ENCODE data around the gene TMEM101.
"Not testable (repeated sequence)": the region's sequence is repeated elsewhere in the genome, so short reads cannot be mapped to it uniquely, and the experiment has no call there.

The TMEM101 gene

GRCh38 chr17:44000871-44001460, 13.8 kb downstream of the TMEM101 start:
- Histone ChIP-seq H3K27me3 (ENCODE audit: control insufficient read depth, insufficient read depth, low read length, poor library complexity, severe bottlenecking) (peaks cover 35% of the 10 kb centered on the region), H3K27ac (ENCODE audit: insufficient read depth, low read depth, low read length, poor library complexity, severe bottlenecking) (no peak overlapping the region), H3K4me1 (ENCODE audit: control insufficient read depth, insufficient read depth, low read length) (peaks cover 13% of the 10 kb centered on the region), H3K9me3 (ENCODE audit: control insufficient read depth, low read length) (no peaks in the 10 kb centered on the region), H3K36me3 (ENCODE audit: control insufficient read depth, insufficient read depth, low read length) (no peaks in the 10 kb centered on the region), H3K4me3 (ENCODE audit: insufficient read depth, low read depth, low read length) (no peak overlapping the region)
- 88 to 89% methylated on average over 6 of the region's 6 CpGs for WGBS, 2 experiments

- H3K4me3 ChIP-seq (ENCODE audit: insufficient read depth, low read depth, low read length): no peak overlapping the region
- 91% methylated on average over 12 of the region's 12 CpGs for WGBS, 2 experiments
- peaks cover 7% of the 10 kb centered on the region for H3K4me1 ChIP-seq (ENCODE audit: control insufficient read depth, insufficient read depth, low read length)
- H3K27me3 ChIP-seq (ENCODE audit: control insufficient read depth, insufficient read depth, low read length, poor library complexity, severe bottlenecking): peaks cover 29% of the 10 kb centered on the region
- H3K9me3 ChIP-seq (ENCODE audit: control insufficient read depth, low read length): no peaks in the 10 kb centered on the region
- H3K36me3 ChIP-seq (ENCODE audit: control insufficient read depth, insufficient read depth, low read length): no peaks in the 10 kb centered on the region
- H3K27ac ChIP-seq (ENCODE audit: insufficient read depth, low read depth, low read length, poor library complexity, severe bottlenecking): no peak overlapping the region
Observed at GRCh38 chr17:44000141-44000860, 14.5 kb downstream of the TMEM101 start.

- WGBS, 2 experiments: 85 to 93% methylated on average over 4 of the region's 4 CpGs
- H3K9me3 ChIP-seq (ENCODE audit: control insufficient read depth, low read length): no peaks in the 10 kb centered on the region
- no peak overlapping the region for H3K27ac ChIP-seq (ENCODE audit: insufficient read depth, low read depth, low read length, poor library complexity, severe bottlenecking)
- peaks cover 24% of the 10 kb centered on the region for H3K27me3 ChIP-seq (ENCODE audit: control insufficient read depth, insufficient read depth, low read length, poor library complexity, severe bottlenecking)
- no peaks in the 10 kb centered on the region for H3K4me1 ChIP-seq (ENCODE audit: control insufficient read depth, insufficient read depth, low read length)
- H3K36me3 ChIP-seq (ENCODE audit: control insufficient read depth, insufficient read depth, low read length): no peaks in the 10 kb centered on the region
- no peak overlapping the region for H3K4me3 ChIP-seq (ENCODE audit: insufficient read depth, low read depth, low read length)
Observed at GRCh38 chr17:43999024-43999423, 15.7 kb downstream of the TMEM101 start.

GRCh38 chr17:43998552-43998951, 16.2 kb downstream of the TMEM101 start:
- 89 to 92% methylated on average over 3 of the region's 3 CpGs for WGBS, 2 experiments
- peaks cover 22% of the 10 kb centered on the region for H3K27me3 ChIP-seq (ENCODE audit: control insufficient read depth, insufficient read depth, low read length, poor library complexity, severe bottlenecking)

GRCh38 chr17:43997180-43997579, 17.6 kb downstream of the TMEM101 start:
- H3K27me3 ChIP-seq (ENCODE audit: control insufficient read depth, insufficient read depth, low read length, poor library complexity, severe bottlenecking): peaks cover 11% of the 10 kb centered on the region
- H3K9me3 ChIP-seq (ENCODE audit: control insufficient read depth, low read length); H3K27ac ChIP-seq (ENCODE audit: insufficient read depth, low read depth, low read length, poor library complexity, severe bottlenecking); H3K4me1 ChIP-seq (ENCODE audit: control insufficient read depth, insufficient read depth, low read length); H3K36me3 ChIP-seq (ENCODE audit: control insufficient read depth, insufficient read depth, low read length); H3K4me3 ChIP-seq (ENCODE audit: insufficient read depth, low read depth, low read length): not testable (repeated sequence)
- 94% methylated on average over 5 of the region's 5 CpGs for WGBS, 2 experiments

More at GRCh38 chr17:43998552-43998951, 16.2 kb downstream of the TMEM101 start:
- Histone ChIP-seq H3K4me1 (ENCODE audit: control insufficient read depth, insufficient read depth, low read length) (no peaks in the 10 kb centered on the region), H3K36me3 (ENCODE audit: control insufficient read depth, insufficient read depth, low read length) (no peaks in the 10 kb centered on the region), H3K9me3 (ENCODE audit: control insufficient read depth, low read length) (no peaks in the 10 kb centered on the region), H3K4me3 (ENCODE audit: insufficient read depth, low read depth, low read length) (no peak overlapping the region), H3K27ac (ENCODE audit: insufficient read depth, low read depth, low read length, poor library complexity, severe bottlenecking) (no peak overlapping the region)

GRCh38 chr17:43995150-43995471, 19.7 kb downstream of the TMEM101 start:
- WGBS, 2 experiments: 41 to 44% methylated on average over 10 to 12 of the region's 12 CpGs

GRCh38 chr17:43994272-43995149, 20.3 kb downstream of the TMEM101 start:
- WGBS, 2 experiments: 24 to 25% methylated on average over 52 of the region's 52 CpGs
- Histone ChIP-seq H3K4me3 (ENCODE audit: insufficient read depth, low read depth, low read length) (peak overlapping the region; percentile 29), H3K27ac (ENCODE audit: insufficient read depth, low read depth, low read length, poor library complexity, severe bottlenecking) (no peak overlapping the region)

More at GRCh38 chr17:43995150-43995471, 19.7 kb downstream of the TMEM101 start:
- no peaks in the 10 kb centered on the region for H3K36me3 ChIP-seq (ENCODE audit: control insufficient read depth, insufficient read depth, low read length)
- no peaks in the 10 kb centered on the region for H3K9me3 ChIP-seq (ENCODE audit: control insufficient read depth, low read length)
- peaks cover 11% of the 10 kb centered on the region for H3K27me3 ChIP-seq (ENCODE audit: control insufficient read depth, insufficient read depth, low read length, poor library complexity, severe bottlenecking)
- peak overlapping the region; percentile 29 for H3K4me3 ChIP-seq (ENCODE audit: insufficient read depth, low read depth, low read length)
- H3K4me1 ChIP-seq (ENCODE audit: control insufficient read depth, insufficient read depth, low read length): no peaks in the 10 kb centered on the region
- H3K27ac ChIP-seq (ENCODE audit: insufficient read depth, low read depth, low read length, poor library complexity, severe bottlenecking): no peak overlapping the region

GRCh38 chr17:43992641-43993040, 22.1 kb downstream of the TMEM101 start:
- Histone ChIP-seq H3K36me3 (ENCODE audit: control insufficient read depth, insufficient read depth, low read length) (no peaks in the 10 kb centered on the region), H3K4me3 (ENCODE audit: insufficient read depth, low read depth, low read length) (no peak overlapping the region), H3K9me3 (ENCODE audit: control insufficient read depth, low read length) (no peaks in the 10 kb centered on the region), H3K4me1 (ENCODE audit: control insufficient read depth, insufficient read depth, low read length) (peaks cover 2% of the 10 kb centered on the region), H3K27me3 (ENCODE audit: control insufficient read depth, insufficient read depth, low read length, poor library complexity, severe bottlenecking) (peaks cover 11% of the 10 kb centered on the region), H3K27ac (ENCODE audit: insufficient read depth, low read depth, low read length, poor library complexity, severe bottlenecking) (no peak overlapping the region)
- WGBS, 2 experiments: 92 to 95% methylated on average over 13 to 14 of the region's 14 CpGs

More at GRCh38 chr17:43994272-43995149, 20.3 kb downstream of the TMEM101 start:
- Histone ChIP-seq H3K4me1 (ENCODE audit: control insufficient read depth, insufficient read depth, low read length) (no peaks in the 10 kb centered on the region), H3K36me3 (ENCODE audit: control insufficient read depth, insufficient read depth, low read length) (no peaks in the 10 kb centered on the region), H3K27me3 (ENCODE audit: control insufficient read depth, insufficient read depth, low read length, poor library complexity, severe bottlenecking) (peaks cover 11% of the 10 kb centered on the region), H3K9me3 (ENCODE audit: control insufficient read depth, low read length) (no peaks in the 10 kb centered on the region)

GRCh38 chr17:43988301-43988700, 26.5 kb downstream of the TMEM101 start:
- 94 to 97% methylated on average over 9 of the region's 9 CpGs for WGBS, 2 experiments
- peaks cover 11% of the 10 kb centered on the region for H3K27me3 ChIP-seq (ENCODE audit: control insufficient read depth, insufficient read depth, low read length, poor library complexity, severe bottlenecking)

More at GRCh38 chr17:43988301-43988700, 26.5 kb downstream of the TMEM101 start:
- no peaks in the 10 kb centered on the region for H3K9me3 ChIP-seq (ENCODE audit: control insufficient read depth, low read length)
- H3K4me3 ChIP-seq (ENCODE audit: insufficient read depth, low read depth, low read length): no peak overlapping the region
- H3K27ac ChIP-seq (ENCODE audit: insufficient read depth, low read depth, low read length, poor library complexity, severe bottlenecking): no peak overlapping the region
- no peaks in the 10 kb centered on the region for H3K36me3 ChIP-seq (ENCODE audit: control insufficient read depth, insufficient read depth, low read length)
- H3K4me1 ChIP-seq (ENCODE audit: control insufficient read depth, insufficient read depth, low read length): peaks cover 14% of the 10 kb centered on the region

Data from ectodermal cell (in vitro differentiated cells).